K562 (cell line): ENCODE results near the gene PCSK7. TPM values are rescaled to one million over a fixed set of nuclear protein-coding genes. Genes with fewer than 3 reads are reported as not detected.
A peak's percentile ranks its signal among the peaks of the same experiment; 100 is the strongest.

Experiments used
- BCOR ChIP-seq: fragments of 450-650 bp; IDR thresholded peaks from 2 replicates; pipeline ENCODE4 v1.6.1; 2016
- BDP1 ChIP-seq: IDR thresholded peaks from 3 replicates; pipeline ENCODE4 v1.6.1; 2011; ENCODE audit not compliant: insufficient read length, insufficient read depth
- CCNT2 ChIP-seq: IDR thresholded peaks from 2 replicates; pipeline ENCODE4 v1.6.1; 2011; ENCODE audit warnings: borderline replicate concordance, low read depth, mild to moderate bottlenecking, moderate library complexity, mixed read lengths, low read length; ENCODE audit not compliant: insufficient read length; ENCODE audit errors: extremely low read depth
- CREB5 ChIP-seq: fragments of 250-450 bp; sonication (Bioruptor Pico); IDR thresholded peaks from 2 replicates; pipeline ENCODE4 v1.5.0; 2020; ENCODE audit warnings: mild to moderate bottlenecking
- FOXJ3 ChIP-seq: sonication (generic); formaldehyde crosslinking; IDR thresholded peaks from 2 replicates; pipeline ENCODE4 v1.4.0; 2020; ENCODE audit warnings: mild to moderate bottlenecking, missing genetic modification reagents
- FOXP1 ChIP-seq: sonication (generic); formaldehyde crosslinking; IDR thresholded peaks from 2 replicates; pipeline ENCODE4 v1.8.0; 2022; ENCODE audit warnings: mild to moderate bottlenecking, missing genetic modification reagents
- MTA1 ChIP-seq: fragments of 450-650 bp; IDR thresholded peaks from 2 replicates; pipeline ENCODE4 v1.6.1; 2017; ENCODE audit warnings: borderline replicate concordance
- NR2C1 ChIP-seq, 2 experiments: fragments of 450-650 bp; IDR thresholded peaks; 2 replicates each; pipeline ENCODE4 v1.6.1; 2017; ENCODE audit warnings: mild to moderate bottlenecking in 2 of 2, antibody characterized with exemption in 1 of 2, inconsistent platforms in 1 of 2, missing compliant biosample characterization in 1 of 2, missing genetic modification characterization in 1 of 2
- NRF1 ChIP-seq, 2 experiments: fragments of 450-650 bp; IDR thresholded peaks in 1 of 2; conservative IDR thresholded peaks in 1 of 2; 2 replicates each; pipeline ENCODE4 v1.6.1; 2014; ENCODE audit warnings: mild to moderate bottlenecking in 2 of 2
- POLR2AphosphoS5 ChIP-seq: IDR thresholded peaks from 2 replicates; pipeline ENCODE4 v1.6.1; 2011; ENCODE audit warnings: mild to moderate bottlenecking, low read depth, low read length, moderate library complexity; ENCODE audit not compliant: control insufficient read depth, insufficient read depth
- RBM25 ChIP-seq: fragments of 200-400 bp; formaldehyde crosslinking; IDR thresholded peaks from 2 replicates; pipeline ENCODE4 v1.6.1; 2018; ENCODE audit warnings: low read length, low read depth, moderate library complexity; ENCODE audit not compliant: severe bottlenecking
- ZC3H4 ChIP-seq: sonication (generic); formaldehyde crosslinking; IDR thresholded peaks from 2 replicates; pipeline ENCODE4 v1.9.0; 2021; ENCODE audit warnings: missing genetic modification reagents, borderline replicate concordance
- ZNF143 ChIP-seq: sonication (generic); formaldehyde crosslinking; IDR thresholded peaks from 2 replicates; pipeline ENCODE4 v1.9.0; 2022; ENCODE audit warnings: mild to moderate bottlenecking, missing genetic modification reagents
- ZNF212 ChIP-seq: fragments of 450-650 bp; formaldehyde crosslinking; IDR thresholded peaks from 2 replicates; pipeline ENCODE4 v1.4.0; 2020; ENCODE audit warnings: mild to moderate bottlenecking
- ZNF263 ChIP-seq: sonication (generic); formaldehyde crosslinking; IDR thresholded peaks from 2 replicates; pipeline ENCODE4 v1.8.0; 2022; ENCODE audit warnings: mild to moderate bottlenecking, missing genetic modification reagents, borderline replicate concordance
- polyA plus RNA-seq, 8 experiments: library from polyadenylated mRNA; depleted of rRNA in 4 of 8; stranded (reverse) in 5 of 8; unstranded in 3 of 8; fragments of >200 nt; fragmentation: Nextera tagmentation in 2 of 8; fragmentation: Illumina TruSeq in 1 of 8; extraction: Ambion mirVana in 2 of 8; extraction: Trizol in 1 of 8; gene quantifications; 2 replicates each; pipeline versions ENCODE4 v1.2.1 to v1.2.3, GENCODE V29; 2011 to 2014; ENCODE audit warnings: inconsistent platforms in 1 of 8, missing spikeins in 1 of 8
- total RNA-seq, 7 experiments: library from RNA; depleted of rRNA in 6 of 7; stranded (reverse); fragments of >200 nt in 6 of 7; fragmentation: Illumina TruSeq in 2 of 7; extraction: Trizol in 2 of 7; gene quantifications; 2 replicates each; pipeline versions ENCODE4 v1.2.1 to v1.2.3, GENCODE V29; 2011 to 2021; ENCODE audit warnings: low replicate concordance in 1 of 7

PCSK7 gene
- total and polyA plus RNA-seq, 9 of the 15 experiments (the other 6 are each of a cell fraction or from before 2014, with no cell fraction given), result 3.1 to 29.2 (median 15.6) TPM

DNA sequence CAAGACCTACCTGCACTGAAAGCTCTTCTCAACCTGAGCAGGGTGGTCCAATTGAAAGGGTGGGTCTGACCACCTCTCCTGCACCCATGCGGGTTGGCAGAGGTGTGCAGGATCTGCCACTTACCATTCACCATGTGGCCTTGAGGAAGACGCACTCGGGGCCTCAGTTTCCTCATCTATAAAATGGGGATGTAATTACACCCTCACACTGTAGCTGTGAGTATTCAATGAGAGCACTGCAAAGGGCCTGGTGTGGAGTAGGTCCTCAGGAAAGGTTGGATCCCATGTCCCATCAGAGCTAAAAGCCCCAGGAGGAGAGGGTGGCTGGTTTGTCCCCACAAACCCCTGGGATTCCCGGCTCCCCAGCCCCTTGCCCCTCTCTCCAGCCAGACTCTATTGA lies 33.3 kb downstream of the PCSK7 start (continued):
- TF ChIP-seq ZNF212 (no peak), BDP1 (no peak), CCNT2 (no peak), CREB5 (CRISPR knock-in tag) (no peak), FOXP1 (CRISPR knock-in tag) (no peak), NRF1 (conservative IDR thresholded peaks at IDR 0.05 in 1 of 2, IDR thresholded peaks at IDR 0.05 in 1 of 2) (no peak), BCOR (peak; percentile 74; the same call in 1 of the 2 replicates), FOXJ3 (no peak), ZNF263 (CRISPR knock-in tag) (no peak), ZC3H4 (CRISPR knock-in tag) (no peak), ZNF143 (CRISPR knock-in tag) (no peak), NR2C1 (IDR thresholded peaks at IDR 0.05) (no peak), NR2C1 (tag; IDR thresholded peaks at IDR 0.05) (no peak), MTA1 (no peak), RBM25 (peak; percentile 83), POLR2AphosphoS5 (no peak)
